ENCODE data around the gene AAMP. TPM values are rescaled to one million over a fixed set of nuclear protein-coding genes. Genes with fewer than 3 reads are reported as not detected.

Gene AAMP
- total RNA-seq, 1 donor from 2014 or later, result 39.6 TPM

GRCh38 chr2:218292048-218293014 lies 22.4 kb upstream of the AAMP start, which contains the start of gene TMBIM1:
Gene TMBIM1, minus strand, starts transcription at chr2:218292503. Its CDS starts 10,362 bp downstream, at chr2:218282141.
- H3K4me1 Mint-ChIP-seq (ENCODE audit: low read depth), result peaks cover 57% of the 10 kb centered on the region
- peak; percentile 96 for TF ChIP-seq CTCF (IDR thresholded peaks at IDR 0.05)
- no peaks in the 10 kb centered on the region for H3K27me3 Mint-ChIP-seq (ENCODE audit: low read depth)
- DNase-seq (ENCODE audit: low spot score), result no peak
- H3K4me3 Mint-ChIP-seq (ENCODE audit: unreplicated experiment), result peak within 1 kb of the TSS; percentile 87
- H3K9me3 Mint-ChIP-seq (ENCODE audit: low read depth), result no peaks in the 10 kb centered on the region
- H3K27ac Mint-ChIP-seq (ENCODE audit: unreplicated experiment), result peak within 1 kb of the TSS; percentile 90
- no peaks in the 10 kb centered on the region for H3K36me3 Mint-ChIP-seq (ENCODE audit: low read depth)

- Mint-ChIP-seq H3K9me3 (ENCODE audit: low read depth) (no peaks in the 10 kb centered on the region), H3K27me3 (ENCODE audit: low read depth) (no peaks in the 10 kb centered on the region), H3K4me1 (ENCODE audit: low read depth) (peaks cover 65% of the 10 kb centered on the region), H3K4me3 (ENCODE audit: unreplicated experiment) (peak overlapping the region; percentile 87), H3K27ac (ENCODE audit: unreplicated experiment) (peak overlapping the region; percentile 90), H3K36me3 (ENCODE audit: low read depth) (no peaks in the 10 kb centered on the region)
- DNase-seq (ENCODE audit: low spot score), result no peak
- TF ChIP-seq CTCF (IDR thresholded peaks at IDR 0.05), result no peak
These were observed 21.5 kb upstream of the AAMP start for GRCh38 chr2:218291318-218292047.

GRCh38 chr2:218290316-218291261 lies 20.7 kb upstream of the AAMP start:
- peak overlapping the region; percentile 87 for H3K4me3 Mint-ChIP-seq (ENCODE audit: unreplicated experiment)
- no peaks in the 10 kb centered on the region for H3K27me3 Mint-ChIP-seq (ENCODE audit: low read depth)
- H3K36me3 Mint-ChIP-seq (ENCODE audit: low read depth), result no peaks in the 10 kb centered on the region
- H3K27ac Mint-ChIP-seq (ENCODE audit: unreplicated experiment), result peak overlapping the region; percentile 90
- H3K9me3 Mint-ChIP-seq (ENCODE audit: low read depth), result no peaks in the 10 kb centered on the region
- DNase-seq (ENCODE audit: low spot score), result no peak
- peaks cover 70% of the 10 kb centered on the region for H3K4me1 Mint-ChIP-seq (ENCODE audit: low read depth)
- no peak for TF ChIP-seq CTCF (IDR thresholded peaks at IDR 0.05)

- H3K4me1 Mint-ChIP-seq (ENCODE audit: low read depth), result peaks cover 72% of the 10 kb centered on the region
- peak overlapping the region; percentile 90 for H3K27ac Mint-ChIP-seq (ENCODE audit: unreplicated experiment)
- peak overlapping the region; percentile 87 for H3K4me3 Mint-ChIP-seq (ENCODE audit: unreplicated experiment)
- DNase-seq (ENCODE audit: low spot score), result no peak
- H3K27me3 Mint-ChIP-seq (ENCODE audit: low read depth), result no peaks in the 10 kb centered on the region
- no peaks in the 10 kb centered on the region for H3K9me3 Mint-ChIP-seq (ENCODE audit: low read depth)
- H3K36me3 Mint-ChIP-seq (ENCODE audit: low read depth), result peaks cover 2% of the 10 kb centered on the region
- TF ChIP-seq CTCF (IDR thresholded peaks at IDR 0.05), result no peak
These were observed 19.8 kb upstream of the AAMP start for GRCh38 chr2:218289639-218290315.
